Nephron (organoid): ENCODE measurements around the gene DIO2.
A peak's percentile ranks its signal among the peaks of the same experiment; 100 is the strongest.

Experiments
- H3K27ac Mint-ChIP-seq, 3 experiments: 2 replicates each; pipeline ENCODE4 v1.8.0; 2020; ENCODE audit warnings: mixed read lengths in 3 of 3, mild to moderate bottlenecking in 2 of 3, moderate library complexity in 1 of 3
- H3K27me3 Mint-ChIP-seq: 2 replicates; pipeline ENCODE4 v1.8.0; 2021; ENCODE audit warnings: low read depth, mild to moderate bottlenecking, moderate library complexity, mixed read lengths
- H3K36me3 Mint-ChIP-seq: 2 replicates; pipeline ENCODE4 v1.8.0; 2020; ENCODE audit warnings: low read depth, mixed read lengths
- H3K4me1 Mint-ChIP-seq: 2 replicates; pipeline ENCODE4 v1.8.0; 2020; ENCODE audit warnings: mixed read lengths
- H3K4me3 Mint-ChIP-seq, 3 experiments: 2 replicates each; pipeline ENCODE4 v1.8.0; 2020; ENCODE audit warnings: mild to moderate bottlenecking in 3 of 3, mixed read lengths in 3 of 3, moderate library complexity in 2 of 3
- H3K9me3 Mint-ChIP-seq: 2 replicates; pipeline ENCODE4 v1.8.0; 2020; ENCODE audit warnings: mixed read lengths
- CTCF ChIP-seq, 3 experiments: fragments of 200-600 bp; sonication (generic); IDR thresholded peaks; one replicate each; pipeline ENCODE4 v1.5.0; 2021; ENCODE audit warnings: antibody characterized with exemption in 3 of 3; ENCODE audit not compliant: unreplicated experiment in 3 of 3

Gene DIO2

GRCh38 chr14:80167793-80168448, 43.4 kb downstream of the DIO2 start:
- no peak overlapping the region for H3K4me3 Mint-ChIP-seq
- H3K4me1 Mint-ChIP-seq = no peaks in the 10 kb centered on the region
- TF ChIP-seq CTCF (IDR thresholded peaks at IDR 0.05; ENCODE audit: unreplicated experiment in 3 of 3) = no peak
- no peaks in the 10 kb centered on the region for H3K9me3 Mint-ChIP-seq
- H3K27ac Mint-ChIP-seq = no peak overlapping the region
- no peaks in the 10 kb centered on the region for H3K27me3 Mint-ChIP-seq
- no peaks in the 10 kb centered on the region for H3K36me3 Mint-ChIP-seq

GRCh38 chr14:80164991-80165721, 46.1 kb downstream of the DIO2 start:
- TF ChIP-seq CTCF (IDR thresholded peaks at IDR 0.05; ENCODE audit: unreplicated experiment in 3 of 3) = no peak
- Mint-ChIP-seq H3K9me3 (no peaks in the 10 kb centered on the region), H3K4me1 (no peaks in the 10 kb centered on the region), H3K27ac (no peak overlapping the region), H3K27me3 (no peaks in the 10 kb centered on the region), H3K4me3 (no peak overlapping the region), H3K36me3 (no peaks in the 10 kb centered on the region)

GRCh38 chr14:80152763-80153162, 58.5 kb downstream of the DIO2 start:
- H3K36me3 Mint-ChIP-seq = no peaks in the 10 kb centered on the region
- TF ChIP-seq CTCF (IDR thresholded peaks at IDR 0.05; ENCODE audit: unreplicated experiment in 3 of 3) = no peak
- H3K4me3 Mint-ChIP-seq = no peak overlapping the region
- H3K9me3 Mint-ChIP-seq = no peaks in the 10 kb centered on the region
- no peaks in the 10 kb centered on the region for H3K27me3 Mint-ChIP-seq
- peaks cover 4% of the 10 kb centered on the region for H3K4me1 Mint-ChIP-seq
- H3K27ac Mint-ChIP-seq = no peak overlapping the region

GRCh38 chr14:80152166-80152565, 59.1 kb downstream of the DIO2 start:
- no peaks in the 10 kb centered on the region for H3K36me3 Mint-ChIP-seq
- no peak overlapping the region for H3K4me3 Mint-ChIP-seq
- TF ChIP-seq CTCF (IDR thresholded peaks at IDR 0.05; ENCODE audit: unreplicated experiment in 3 of 3) = no peak
- H3K9me3 Mint-ChIP-seq = no peaks in the 10 kb centered on the region
- H3K27me3 Mint-ChIP-seq = no peaks in the 10 kb centered on the region
- H3K27ac Mint-ChIP-seq = peak overlapping the region in 1 of 3 experiments; percentile 34
- peaks cover 4% of the 10 kb centered on the region for H3K4me1 Mint-ChIP-seq

- TF ChIP-seq CTCF (IDR thresholded peaks at IDR 0.05; ENCODE audit: unreplicated experiment in 3 of 3) = no peak
- Mint-ChIP-seq H3K27ac (no peak overlapping the region), H3K36me3 (no peaks in the 10 kb centered on the region), H3K9me3 (no peaks in the 10 kb centered on the region), H3K4me1 (peaks cover 4% of the 10 kb centered on the region), H3K27me3 (no peaks in the 10 kb centered on the region), H3K4me3 (no peak overlapping the region)
Observed at GRCh38 chr14:80150301-80150700, 61.0 kb downstream of the DIO2 start.
